Choroid plexus epithelial cell (primary cell): ENCODE data around the gene R3HDM4.

Experiments
- DNase-seq: peaks from one replicate; pipeline ENCODE4 v3.0.0-alpha.2; 2010; ENCODE audit warnings: low read depth
- H3K4me3 ChIP-seq: 2 replicates; pipeline ENCODE4 v1.5.1; 2011; ENCODE audit warnings: low read depth, mild to moderate bottlenecking, control low read depth, low read length, moderate library complexity
- CTCF ChIP-seq: conservative IDR thresholded peaks from 2 replicates; pipeline ENCODE4 v1.5.1; 2011; ENCODE audit warnings: low read depth, mild to moderate bottlenecking, control low read depth, inconsistent platforms, low read length, moderate library complexity

Gene R3HDM4

GRCh38 chr19:900302-901111 lies 12.5 kb downstream of the R3HDM4 start:
- no peak for DNase-seq
- no peak overlapping the region for H3K4me3 ChIP-seq
- TF ChIP-seq CTCF, result no peak

- no peak overlapping the region for H3K4me3 ChIP-seq
- TF ChIP-seq CTCF, result no peak
- DNase-seq, result no peak
Measured at GRCh38 chr19:900043-900301, 13.0 kb downstream of the R3HDM4 start.

- DNase-seq, result no peak
- TF ChIP-seq CTCF, result no peak
- H3K4me3 ChIP-seq, result no peak overlapping the region
Measured at GRCh38 chr19:899336-900042, 13.5 kb downstream of the R3HDM4 start.

GRCh38 chr19:898663-899062 lies 14.4 kb downstream of the R3HDM4 start:
- TF ChIP-seq CTCF, result no peak
- H3K4me3 ChIP-seq, result no peak overlapping the region
- no peak for DNase-seq

- no peak overlapping the region for H3K4me3 ChIP-seq
- peak; percentile 16 for TF ChIP-seq CTCF
- no peak for DNase-seq
Measured at GRCh38 chr19:897442-898039, 15.5 kb downstream of the R3HDM4 start.

- DNase-seq, result no peak
- TF ChIP-seq CTCF, result no peak
- no peak overlapping the region for H3K4me3 ChIP-seq
Measured at GRCh38 chr19:896999-897398, 16.0 kb downstream of the R3HDM4 start.

GRCh38 chr19:896434-896833 lies 16.6 kb downstream of the R3HDM4 start:
- DNase-seq, result no peak
- no peak for TF ChIP-seq CTCF
- no peak overlapping the region for H3K4me3 ChIP-seq
